Measurements from ENCODE around the gene UBE2N.

The UBE2N gene

DNA sequence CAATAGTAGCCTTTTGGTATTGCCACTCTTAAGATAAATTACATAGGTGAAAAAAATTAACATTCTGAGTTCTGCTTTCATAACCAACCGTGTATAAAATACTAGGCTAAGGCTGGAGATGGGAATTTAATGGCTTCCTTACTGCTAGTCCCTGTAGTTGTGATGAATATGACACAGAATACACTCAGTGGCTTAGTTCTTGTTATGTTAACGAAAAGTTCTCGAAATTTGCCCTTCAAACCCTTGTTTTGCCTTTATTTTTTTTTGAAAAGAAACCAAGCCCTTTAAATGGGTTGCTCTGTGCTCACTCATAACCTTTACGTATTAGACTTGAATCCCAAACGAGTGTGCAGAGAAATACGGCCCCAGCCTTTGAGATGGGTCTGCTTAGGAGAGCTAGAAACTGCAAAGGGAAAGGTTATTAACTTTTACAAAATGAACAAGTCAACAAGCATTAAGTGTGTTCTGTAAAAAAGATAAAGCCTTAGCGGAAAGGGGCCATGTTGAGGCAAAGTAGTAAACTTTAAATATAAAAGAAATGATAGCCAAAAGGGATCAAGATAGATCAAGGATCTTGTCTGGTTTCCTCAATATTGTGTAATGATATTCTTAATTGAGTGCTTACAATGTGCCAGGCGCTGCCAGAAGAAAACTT, 62.3 kb downstream of the UBE2N start:
- no peak for DNase-seq

DNA sequence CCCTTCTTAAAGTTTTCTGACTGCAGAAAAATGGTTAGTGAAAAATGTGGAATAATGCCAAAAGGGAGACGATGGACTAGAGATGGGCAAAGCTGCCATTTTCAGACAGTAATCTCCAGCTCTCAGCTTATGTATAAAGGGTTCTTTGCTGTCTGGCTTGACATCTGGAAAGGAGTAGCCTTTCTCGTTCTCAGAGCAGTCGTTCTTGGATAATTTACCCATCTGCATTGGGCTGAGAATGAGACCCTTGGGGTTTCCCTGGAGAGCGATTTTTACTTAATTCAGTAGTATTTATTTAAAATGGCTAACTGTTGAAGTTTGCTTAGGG, 62.8 kb downstream of the UBE2N start:
- DNase-seq = no peak

DNA sequence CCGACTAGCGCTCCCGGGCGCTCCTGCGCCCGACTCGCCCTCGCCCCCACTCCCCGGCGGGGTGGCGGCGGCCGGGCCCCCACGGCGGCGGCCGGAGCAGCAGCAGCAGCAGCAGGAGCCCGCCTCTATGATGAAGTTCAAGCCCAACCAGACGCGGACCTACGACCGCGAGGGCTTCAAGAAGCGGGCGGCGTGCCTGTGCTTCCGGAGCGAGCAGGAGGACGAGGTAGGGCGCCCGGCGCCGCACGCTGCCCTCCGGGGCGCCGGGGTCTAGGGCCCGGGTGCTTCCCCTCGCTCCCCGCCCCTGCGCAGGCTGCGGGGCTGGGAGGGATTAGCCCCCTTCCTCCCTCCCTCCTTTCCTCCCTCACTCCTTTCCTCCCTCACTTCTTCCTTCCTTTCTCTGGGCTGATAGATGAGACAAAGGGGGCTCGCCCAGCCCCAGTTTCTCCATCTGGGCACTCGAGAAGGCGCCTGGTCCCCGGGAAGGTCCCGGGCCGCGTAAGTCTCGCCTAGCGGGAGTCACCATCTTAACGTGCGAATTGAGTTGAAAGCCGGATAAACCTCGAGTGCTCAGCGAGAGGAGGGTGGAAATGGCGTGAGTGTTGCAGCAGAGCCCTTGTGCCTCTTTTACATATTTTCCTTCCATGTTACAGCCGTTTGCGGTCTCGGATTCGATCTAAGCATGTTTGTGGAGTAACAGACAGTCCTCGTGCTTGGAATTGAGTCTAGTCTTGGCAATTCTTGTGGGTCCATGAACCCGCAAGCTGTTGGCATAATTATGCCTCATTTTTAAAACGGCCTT, 63.4 kb downstream of the UBE2N start:
- peak; percentile 45 to 53 for DNase-seq

DNA sequence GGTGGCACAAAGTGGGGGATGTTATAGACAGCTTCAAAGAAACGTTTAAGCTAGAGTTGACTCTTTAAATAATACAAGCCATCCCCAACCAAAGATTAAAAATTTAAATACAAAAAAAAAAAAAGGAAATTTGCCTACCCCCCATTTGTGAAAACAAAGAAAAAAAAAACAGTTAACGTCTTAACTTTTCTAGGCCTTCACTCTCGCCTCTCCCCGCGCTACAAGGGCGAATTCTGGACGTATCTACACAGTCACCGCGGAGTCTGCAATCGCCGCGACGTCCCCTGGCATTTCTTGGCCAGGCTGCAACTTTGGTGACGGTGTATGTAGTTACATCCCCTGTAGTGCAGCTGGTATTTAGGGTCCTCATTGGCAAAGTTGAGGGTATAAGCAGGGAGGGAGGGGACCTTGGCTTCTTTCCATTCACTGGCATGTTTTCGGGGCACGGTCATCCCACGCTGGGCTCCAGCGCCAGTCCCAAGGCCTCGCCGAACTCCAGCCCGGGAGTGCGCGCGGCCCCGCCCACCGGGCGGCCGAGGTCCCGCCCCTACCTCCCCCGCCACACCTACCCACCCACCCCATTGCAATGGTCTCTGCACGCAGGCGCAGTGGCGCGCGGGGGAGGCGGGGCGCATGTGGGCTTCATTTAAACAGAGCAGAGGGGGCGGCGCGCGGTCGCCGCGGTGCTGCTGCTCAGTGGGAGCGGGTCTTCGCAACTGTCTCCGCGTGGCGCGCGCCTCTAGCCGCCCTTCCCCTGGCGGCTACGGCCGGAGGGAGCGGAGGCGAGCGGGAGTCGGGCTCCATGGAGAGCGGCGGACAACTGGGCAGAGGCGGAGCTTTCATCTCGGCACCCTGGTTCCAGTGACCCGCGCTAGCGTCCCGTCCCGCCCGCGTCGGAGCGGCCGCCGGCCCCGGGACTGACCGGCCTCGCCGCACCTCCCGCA, 64.2 kb downstream of the UBE2N start, which contains the start of gene NUDT4:
TSS of gene NUDT4 (plus strand) at position 674 of the 944 bp plus-strand sequence. CDS start 398 bp downstream, outside the sequence.
- peak; percentile 97 to 98 for DNase-seq

DNA sequence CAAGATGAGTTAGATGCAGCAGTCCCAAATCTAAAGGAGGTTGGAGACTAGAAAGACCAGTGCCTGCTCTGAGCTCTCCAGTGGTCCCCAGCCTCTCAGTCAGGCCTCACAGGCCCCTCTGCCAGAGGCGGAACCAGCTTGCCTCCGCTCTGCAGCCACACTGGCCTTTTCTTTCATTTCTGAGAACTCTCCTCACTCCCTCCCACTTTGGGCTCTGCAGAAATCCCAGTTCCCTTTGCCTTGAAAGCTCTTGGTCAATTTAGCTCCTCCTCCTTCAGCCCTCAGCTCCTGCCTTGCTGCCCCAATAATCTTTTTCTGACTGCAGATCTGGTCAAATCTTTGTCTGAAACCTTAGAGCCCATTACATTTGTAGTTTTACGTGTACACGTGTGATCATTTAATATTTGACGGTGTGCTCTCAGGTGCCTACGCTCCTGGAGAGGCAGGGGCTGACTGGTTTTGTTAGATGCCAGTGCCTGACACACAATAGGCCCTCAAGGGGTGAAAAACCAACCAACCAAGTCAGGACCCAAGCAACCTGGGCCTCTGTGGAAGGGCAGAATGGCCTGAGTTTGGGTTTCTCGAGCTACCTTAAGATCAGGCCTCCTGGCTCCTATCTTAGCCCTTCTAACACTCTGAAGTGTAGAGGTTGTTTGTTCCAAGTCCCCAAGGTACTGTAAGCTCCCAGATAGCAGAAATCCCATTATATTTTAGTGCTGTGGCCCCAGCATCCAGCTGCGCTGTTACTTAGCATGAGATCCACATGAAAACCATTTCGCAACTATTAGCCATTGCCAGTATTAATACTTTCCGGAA, 65.1 kb downstream of the UBE2N start:
- no peak for DNase-seq

DNA sequence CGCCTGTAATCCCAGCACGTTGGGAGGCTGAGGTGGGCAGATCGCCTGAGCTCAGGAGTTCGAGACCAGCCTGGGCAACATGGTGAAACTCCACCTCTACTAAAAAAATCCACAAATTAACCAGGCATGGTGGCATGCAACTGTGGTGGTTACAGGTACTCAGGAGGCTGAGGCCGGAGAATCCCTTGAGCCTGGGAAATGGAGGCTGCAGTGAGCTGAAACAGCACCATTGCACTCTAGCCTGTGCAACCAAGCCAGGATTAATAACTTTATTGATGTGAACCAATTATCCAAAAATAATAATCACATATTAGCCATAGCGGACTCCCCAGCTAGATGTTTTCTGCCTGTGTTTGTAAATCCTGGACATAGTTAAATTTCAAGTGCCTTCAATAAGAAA, 65.8 kb downstream of the UBE2N start:
- DNase-seq = no peak

DNA sequence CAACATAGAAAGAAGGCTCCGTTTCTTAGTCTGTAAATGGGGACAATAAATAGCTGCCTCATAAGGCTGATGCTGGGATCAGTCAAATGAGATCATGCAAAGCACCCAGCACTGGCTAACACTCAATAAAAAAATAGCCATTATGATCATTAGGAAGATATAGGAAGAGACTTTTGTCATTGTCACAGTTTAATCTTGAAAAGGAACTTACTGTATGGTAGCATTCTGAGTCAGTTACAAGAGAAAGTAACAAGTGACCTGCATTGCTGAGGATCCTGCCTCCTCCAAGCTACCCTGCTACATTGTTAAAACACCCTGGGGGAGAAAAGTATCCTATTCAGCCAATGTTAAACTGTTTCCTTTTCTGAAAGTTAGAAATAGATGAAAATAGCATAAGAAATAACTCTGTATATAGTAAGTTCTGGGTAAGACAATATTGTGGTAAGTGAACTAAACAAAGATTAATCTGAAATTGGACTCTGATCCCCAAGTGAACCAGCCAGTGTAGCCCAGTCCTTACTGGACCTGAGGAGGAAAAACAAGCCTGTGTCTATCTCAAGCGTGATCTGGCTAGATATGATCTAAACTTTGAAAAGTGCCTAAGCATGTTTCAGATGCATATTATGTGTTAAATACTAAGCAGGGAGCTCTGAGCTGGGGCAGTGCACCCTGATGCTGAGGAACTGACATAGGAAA, 67.6 kb downstream of the UBE2N start:
- DNase-seq = no peak

DNA sequence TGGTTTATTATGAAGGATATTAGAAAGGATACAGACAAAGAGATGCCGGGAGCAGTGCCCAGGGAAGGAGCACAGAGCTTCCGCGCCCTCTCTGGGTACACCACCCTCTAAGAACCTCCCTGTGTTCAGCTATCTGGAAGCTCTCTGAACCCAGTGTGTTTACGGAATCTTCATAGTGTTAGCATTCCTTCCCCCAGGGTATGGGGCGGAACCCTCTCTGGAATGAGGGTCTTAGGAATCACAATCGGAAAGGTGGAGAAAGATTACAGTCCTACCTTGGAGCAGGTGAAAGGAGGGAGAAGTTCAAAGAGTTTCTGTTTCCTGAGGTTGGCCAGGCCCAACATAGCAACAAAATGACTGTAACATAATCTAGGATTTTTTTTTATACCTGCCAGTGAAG, 70.8 kb downstream of the UBE2N start:
- DNase-seq = no peak

DNA sequence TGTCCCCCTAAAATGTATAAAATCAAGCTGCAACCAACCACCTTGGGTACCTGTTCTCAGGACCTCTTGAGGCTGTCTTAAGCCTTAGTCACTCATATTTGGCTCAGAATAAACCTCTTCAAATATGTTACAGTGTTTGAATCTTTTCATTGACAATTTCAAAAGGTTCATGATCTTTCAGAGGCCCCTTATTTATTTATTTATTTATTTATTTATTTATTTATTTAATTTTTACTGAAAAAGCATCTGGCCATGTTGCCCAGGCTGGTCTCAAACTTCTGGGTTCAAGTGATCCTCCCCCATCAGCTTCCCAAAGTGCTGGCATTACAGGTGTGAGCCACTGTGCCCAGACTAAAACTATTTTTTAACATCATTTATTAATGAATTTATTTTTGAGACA, 72.2 kb downstream of the UBE2N start:
- no peak for DNase-seq

DNA sequence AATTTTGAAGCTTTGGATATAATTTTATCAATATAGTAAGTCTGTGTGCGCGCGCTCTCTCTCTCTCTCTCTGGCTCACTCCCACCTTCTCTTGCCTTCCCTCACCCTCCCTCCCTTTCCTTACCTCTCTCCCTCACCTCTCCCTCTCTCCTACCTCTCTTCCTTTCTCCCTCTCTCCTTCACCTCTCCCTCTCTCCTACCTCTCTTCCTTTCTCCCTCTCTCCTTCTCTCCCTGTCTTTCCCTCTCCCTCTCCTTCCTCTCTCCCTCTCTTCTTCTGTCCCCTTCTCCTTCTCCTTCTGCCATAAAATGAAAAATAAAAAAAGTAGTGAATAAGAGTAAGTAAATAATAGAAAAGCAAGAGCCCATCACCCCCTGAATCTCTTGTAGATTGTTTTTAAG, 73.0 kb downstream of the UBE2N start:
- DNase-seq = no peak

DNA sequence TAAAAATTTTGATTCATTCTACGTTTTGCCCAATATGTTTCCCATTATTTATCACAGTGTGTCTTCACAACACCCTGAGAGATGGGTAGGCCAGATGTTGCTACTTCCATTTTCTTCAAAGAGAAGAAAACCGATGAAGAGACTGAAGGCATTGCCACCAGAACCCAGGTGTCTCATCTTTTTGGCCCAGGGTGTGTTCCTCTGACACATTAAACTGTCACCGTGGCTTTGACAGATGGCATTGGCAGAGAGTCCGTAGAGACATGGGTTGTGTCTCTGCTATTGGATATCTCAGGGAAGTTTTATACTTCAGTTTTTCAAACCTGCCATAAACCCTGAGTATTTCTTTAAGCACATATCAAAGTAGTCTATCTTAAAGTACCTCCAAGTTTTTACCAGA, 75.3 kb downstream of the UBE2N start:
- DNase-seq = no peak

DNA sequence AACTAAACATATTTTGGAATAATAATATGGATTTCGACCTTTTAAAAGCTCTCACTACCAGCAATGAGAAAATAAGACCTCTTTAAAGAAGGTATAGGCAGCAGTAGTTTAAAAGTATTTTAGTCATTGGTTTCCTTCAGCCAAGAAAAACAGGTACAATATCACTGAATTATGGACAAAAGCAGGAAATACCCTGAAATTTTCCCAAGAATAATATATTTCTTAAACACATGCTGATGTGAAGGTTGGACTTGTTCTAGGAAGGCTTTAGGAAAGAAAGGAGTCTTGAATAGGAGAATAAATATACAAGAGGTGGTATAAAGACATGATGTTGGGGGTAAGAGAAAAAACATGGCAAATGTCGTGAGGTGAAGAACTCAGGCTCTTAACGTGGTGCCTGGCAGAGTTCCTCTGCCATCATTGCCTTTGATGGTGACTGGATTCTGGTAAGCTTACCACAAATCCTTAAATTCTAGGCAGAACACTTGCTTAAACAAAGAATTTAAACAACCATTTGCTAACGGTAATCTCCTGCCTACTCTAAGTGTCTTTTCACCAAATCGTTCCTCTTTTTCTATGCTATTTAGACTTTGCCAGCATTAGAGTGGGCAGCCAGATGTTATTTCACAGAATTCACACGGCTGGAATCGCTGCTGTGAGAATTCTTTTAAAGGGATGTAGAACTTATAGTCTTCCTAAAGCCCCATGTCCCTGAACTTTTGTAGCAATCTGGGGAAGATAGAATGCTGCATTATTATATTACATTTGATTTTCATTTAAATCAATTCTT, 75.9 kb downstream of the UBE2N start:
- DNase-seq = no peak

DNA sequence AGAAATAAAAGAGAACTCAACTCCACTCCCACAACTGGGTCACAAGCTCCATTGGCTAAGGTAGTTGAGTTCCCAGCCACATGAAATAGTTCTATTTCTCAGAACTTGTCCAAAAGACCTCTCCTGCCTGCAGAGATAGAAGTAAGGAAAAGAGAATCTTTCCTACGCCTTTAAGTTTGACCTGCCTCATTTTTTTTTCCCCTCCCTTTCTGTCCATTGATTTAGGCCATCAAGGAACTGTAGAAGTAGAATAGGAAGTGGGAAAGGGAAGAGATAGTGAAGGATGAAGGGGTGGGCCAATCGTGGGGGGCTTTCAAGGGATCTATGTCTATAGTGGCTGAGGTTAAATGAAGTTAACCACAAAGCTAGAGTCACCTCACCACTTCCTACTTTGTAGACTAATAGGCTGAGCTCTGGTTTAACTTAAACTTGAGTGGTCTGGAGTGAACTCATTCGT, 77.9 kb downstream of the UBE2N start:
- DNase-seq = no peak

DNA sequence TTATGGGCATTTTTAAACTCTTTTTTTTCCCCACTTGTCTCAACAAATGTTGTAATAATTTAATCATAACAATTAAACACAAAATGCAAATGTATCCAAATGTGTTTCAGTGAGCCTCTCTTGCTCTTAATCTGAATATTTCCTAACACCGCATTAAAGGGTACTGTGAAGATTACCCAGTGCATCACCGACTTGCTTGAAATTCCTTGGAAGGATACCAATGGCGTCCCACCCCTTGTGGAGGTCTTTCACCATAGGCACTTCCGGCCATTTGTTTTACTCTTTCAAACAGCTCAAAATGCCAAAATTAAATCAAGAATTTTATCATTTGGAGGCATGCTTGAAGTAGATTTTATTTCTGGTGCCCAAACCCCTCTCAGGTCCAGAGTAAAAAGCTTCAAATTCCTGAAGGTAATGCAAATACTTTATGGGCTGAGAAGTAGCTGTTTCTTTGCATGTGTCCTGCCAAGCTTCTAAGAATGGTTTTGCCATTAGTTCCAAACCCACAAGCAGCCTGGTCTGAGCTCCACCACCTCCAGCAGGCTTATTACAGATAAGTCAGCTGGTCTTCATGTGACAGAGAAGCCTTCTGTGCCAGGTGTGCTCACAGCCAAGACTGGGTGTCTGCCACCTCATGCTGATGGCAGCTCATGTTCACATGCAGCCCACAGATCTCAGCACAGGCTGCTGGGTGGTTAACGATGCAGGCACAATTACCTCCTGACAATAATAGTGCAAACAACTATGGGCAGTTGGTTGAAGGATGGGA, 80.4 kb downstream of the UBE2N start:
- DNase-seq = no peak

DNA sequence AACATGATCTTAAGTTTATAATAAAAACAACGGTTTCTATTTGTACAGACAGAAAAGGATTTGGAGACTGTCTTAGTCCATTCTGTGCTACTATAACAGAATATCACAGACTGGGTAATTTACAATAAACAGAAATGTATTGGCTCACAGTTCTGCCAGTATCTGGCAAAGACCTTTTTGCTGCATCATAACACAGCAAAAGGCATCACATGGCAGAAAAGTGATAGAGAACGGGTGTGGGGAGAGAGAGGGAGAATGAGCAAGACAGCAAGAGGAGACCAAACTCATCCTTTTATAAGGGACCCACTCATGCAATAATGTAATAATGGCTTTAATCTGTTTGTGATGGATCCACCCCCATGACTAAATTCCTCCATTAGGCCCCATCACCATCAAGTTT, 81.1 kb downstream of the UBE2N start:
- no peak for DNase-seq

DNA sequence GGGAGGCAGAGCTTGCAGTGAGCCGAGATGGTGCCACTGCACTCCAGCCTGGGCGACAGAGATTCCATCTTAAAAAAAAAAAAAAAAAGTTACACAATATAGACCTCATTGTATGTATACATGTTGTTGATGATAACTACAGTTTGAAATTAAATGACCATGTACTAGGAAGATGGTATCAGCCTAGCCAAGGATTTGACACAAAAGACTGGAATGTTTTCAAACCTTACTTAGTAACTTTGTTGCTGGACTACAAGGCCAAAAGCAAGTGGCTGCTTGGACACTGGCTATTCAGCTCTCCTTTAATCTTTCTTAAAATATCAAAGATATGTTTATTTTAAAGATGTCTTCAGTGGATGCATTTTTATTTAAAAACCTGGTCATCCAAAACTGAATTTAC, 82.9 kb downstream of the UBE2N start:
- no peak for DNase-seq

DNA sequence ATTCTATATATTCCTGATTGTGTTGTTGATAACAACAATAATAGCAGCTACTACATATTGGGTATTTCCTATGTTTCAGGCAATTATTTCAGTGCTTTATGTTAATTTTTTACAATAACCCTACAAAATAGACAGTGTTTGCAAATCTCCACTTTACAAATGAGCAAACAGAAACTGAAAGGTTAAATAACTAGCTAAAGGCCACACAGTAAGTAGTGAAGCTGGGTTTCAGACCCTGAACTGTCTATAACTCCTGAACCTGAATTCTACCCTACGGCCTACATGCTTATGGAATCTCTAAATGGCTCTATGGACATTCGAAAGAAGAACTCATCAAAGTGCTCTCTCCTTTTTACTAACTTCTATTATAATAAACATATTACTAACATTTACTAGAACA, 83.7 kb downstream of the UBE2N start:
- DNase-seq = no peak

DNA sequence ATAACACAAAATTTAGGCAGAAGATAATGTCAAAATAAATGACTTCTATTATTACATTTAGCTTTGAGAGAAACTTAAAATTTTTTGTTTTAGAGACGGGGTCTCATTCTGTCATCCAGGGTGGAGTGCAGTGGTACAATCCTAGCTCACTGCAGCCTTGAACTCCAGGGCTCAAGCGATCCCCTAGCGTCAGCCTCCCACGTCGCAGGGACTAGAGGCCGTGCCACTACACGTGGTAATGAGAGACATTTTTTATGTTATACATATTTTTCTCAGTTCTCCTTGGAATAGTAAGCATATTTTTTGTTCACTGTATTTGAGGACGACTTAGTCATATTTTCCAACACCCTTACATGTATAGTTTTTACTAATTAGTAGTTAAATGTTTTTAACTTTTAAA, 85.5 kb downstream of the UBE2N start:
- DNase-seq = no peak

All from activated CD4-positive, alpha-beta T cell treated with anti-CD3 and anti-CD28 coated beads for 4 hours (primary cell).